ENCODE results near the gene ETV5. TPM values are rescaled to one million over a fixed set of nuclear protein-coding genes. Genes with fewer than 3 reads are reported as not detected.

ETV5 gene
- total RNA-seq, 4 donors from 2014 or later: 2.0 to 39.8 (median 13.8) TPM

DNA sequence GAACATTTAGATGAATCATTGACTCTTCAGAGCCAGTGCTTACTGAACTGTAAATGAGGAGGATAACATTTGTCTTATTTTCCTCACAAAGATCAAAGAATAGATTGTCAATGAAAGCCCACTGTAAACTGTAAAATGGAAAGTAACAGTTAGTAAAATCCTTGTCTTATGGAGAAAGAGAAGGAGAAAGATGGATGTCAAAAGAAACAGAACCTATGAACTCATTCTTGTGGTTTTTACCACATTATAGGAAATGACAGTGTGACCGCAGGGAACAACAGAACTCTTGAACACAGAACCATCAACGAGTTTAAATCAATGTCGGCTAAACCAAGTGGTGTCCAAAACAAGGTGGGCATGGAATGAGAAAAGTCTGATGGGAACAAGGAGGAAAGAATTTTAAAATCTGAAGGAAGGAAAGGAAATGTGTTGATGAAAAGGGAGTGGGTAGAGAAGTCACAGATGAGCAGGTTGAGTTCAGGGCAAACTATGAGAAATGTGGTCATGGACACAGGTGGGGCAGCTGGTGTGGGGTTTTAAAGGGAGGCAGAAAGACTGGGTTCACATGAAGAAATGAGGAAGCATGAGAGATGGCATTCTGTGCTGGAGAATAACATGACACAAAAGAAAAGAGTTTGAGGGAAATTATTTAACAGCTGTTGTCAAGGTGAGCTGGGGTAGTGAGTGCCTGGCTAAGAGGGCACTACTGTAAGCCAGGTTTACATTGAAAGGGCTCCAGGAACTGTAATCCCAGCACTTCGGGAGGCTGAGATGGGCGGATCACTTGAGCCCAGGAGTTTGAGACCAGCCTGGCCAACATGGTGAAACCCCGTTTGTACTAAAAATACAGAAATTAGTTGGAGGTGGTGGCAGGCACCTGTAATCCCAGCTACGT is 42.4 kb upstream of the ETV5 start:
- Histone ChIP-seq H3K27me3 (no peaks in the 10 kb centered on the region), H3K36me3 (no peaks in the 10 kb centered on the region), H3K4me3 (no peak overlapping the region), H3K4me1 (no peaks in the 10 kb centered on the region), H3K27ac (no peak overlapping the region), H3K9me3 (no peaks in the 10 kb centered on the region)
- intact Hi-C loops (cut with DNase I; ENCODE audit: low total_unique reads): no loop called here
- TF ChIP-seq POLR2A (IDR thresholded peaks at IDR 0.05): no peak
- TF ChIP-seq, protein P1, sequence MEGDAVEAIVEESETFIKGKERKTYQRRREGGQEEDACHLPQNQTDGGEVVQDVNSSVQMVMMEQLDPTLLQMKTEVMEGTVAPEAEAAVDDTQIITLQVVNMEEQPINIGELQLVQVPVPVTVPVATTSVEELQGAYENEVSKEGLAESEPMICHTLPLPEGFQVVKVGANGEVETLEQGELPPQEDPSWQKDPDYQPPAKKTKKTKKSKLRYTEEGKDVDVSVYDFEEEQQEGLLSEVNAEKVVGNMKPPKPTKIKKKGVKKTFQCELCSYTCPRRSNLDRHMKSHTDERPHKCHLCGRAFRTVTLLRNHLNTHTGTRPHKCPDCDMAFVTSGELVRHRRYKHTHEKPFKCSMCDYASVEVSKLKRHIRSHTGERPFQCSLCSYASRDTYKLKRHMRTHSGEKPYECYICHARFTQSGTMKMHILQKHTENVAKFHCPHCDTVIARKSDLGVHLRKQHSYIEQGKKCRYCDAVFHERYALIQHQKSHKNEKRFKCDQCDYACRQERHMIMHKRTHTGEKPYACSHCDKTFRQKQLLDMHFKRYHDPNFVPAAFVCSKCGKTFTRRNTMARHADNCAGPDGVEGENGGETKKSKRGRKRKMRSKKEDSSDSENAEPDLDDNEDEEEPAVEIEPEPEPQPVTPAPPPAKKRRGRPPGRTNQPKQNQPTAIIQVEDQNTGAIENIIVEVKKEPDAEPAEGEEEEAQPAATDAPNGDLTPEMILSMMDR (IDR thresholded peaks at IDR 0.05): no peak
- no peak for DNase-seq

- TF ChIP-seq, protein P1 (IDR thresholded peaks at IDR 0.05): no peak
- TF ChIP-seq POLR2A (IDR thresholded peaks at IDR 0.05): no peak
- DNase-seq: no peak
- no peaks in the 10 kb centered on the region for H3K36me3 ChIP-seq
- H3K4me3 ChIP-seq: no peak overlapping the region
- H3K9me3 ChIP-seq: no peaks in the 10 kb centered on the region
- intact Hi-C loops (cut with DNase I; ENCODE audit: low total_unique reads): no loop called here
- H3K27ac ChIP-seq: no peak overlapping the region
- H3K27me3 ChIP-seq: no peaks in the 10 kb centered on the region
- H3K4me1 ChIP-seq: no peaks in the 10 kb centered on the region
Observed at GRCh38 chr3:186150041-186150830, 41.3 kb upstream of the ETV5 start.

DNA sequence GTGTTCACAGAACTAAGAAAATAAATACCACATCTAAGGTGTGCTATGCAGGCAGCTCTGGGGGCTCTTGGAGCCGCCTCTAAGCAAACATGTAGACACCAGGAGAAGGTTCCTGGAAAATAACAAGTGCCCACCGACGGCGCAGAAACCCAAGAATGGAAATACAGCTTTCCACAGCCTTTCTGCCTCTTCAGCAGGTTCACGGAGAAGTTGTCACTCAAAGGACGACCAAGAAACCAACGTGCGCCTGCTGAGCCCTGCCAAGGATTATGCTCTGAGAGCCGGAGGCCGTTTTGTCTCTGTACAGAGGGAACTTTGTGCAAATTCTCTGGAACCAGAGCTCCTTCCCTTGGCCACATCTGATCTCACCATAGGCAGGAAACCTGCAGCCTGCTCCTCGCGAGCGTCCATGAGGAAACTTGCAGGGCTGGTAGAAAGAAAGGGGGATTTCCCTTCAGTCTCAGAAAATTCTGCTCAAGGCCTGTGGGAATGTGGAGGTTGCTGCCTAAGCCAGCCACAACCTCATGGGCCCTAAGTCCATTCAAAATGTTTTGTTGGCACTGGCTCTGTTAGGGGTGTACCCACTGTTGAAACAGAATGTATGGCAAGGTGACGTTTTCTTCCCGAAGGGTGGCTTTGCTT is 40.6 kb upstream of the ETV5 start:
- H3K4me1 ChIP-seq: no peaks in the 10 kb centered on the region
- H3K27me3 ChIP-seq: no peaks in the 10 kb centered on the region
- H3K4me3 ChIP-seq: no peak overlapping the region
- no peaks in the 10 kb centered on the region for H3K9me3 ChIP-seq
- H3K36me3 ChIP-seq: no peaks in the 10 kb centered on the region
- TF ChIP-seq, protein P1 (IDR thresholded peaks at IDR 0.05): no peak
- H3K27ac ChIP-seq: no peak overlapping the region
- no peak for DNase-seq
- intact Hi-C loops (cut with DNase I; ENCODE audit: low total_unique reads): no loop called here

DNA sequence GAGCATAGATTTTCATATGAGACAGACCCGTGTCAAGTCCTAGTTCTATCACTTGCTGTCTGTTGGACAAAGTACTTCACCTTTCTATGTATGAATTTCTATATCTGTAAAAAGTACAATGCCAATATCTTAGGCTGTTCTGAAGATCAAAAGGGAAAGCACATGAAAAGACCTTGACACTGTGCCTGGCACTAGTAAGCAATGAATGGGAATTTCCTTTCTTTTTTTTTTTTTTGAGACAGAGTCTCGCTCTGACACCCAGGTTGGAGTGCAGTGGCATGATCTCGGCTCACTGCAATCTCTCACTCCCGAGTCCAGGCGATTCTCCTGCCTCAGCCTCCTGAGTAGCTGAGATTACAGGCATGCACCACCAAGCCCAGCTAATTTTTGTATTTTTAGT is 35.4 kb upstream of the ETV5 start:
- intact Hi-C loops (cut with DNase I; ENCODE audit: low total_unique reads): no loop called here
- H3K36me3 ChIP-seq: no peaks in the 10 kb centered on the region
- no peak for DNase-seq
- H3K4me3 ChIP-seq: no peak overlapping the region
- H3K27me3 ChIP-seq: no peaks in the 10 kb centered on the region
- no peaks in the 10 kb centered on the region for H3K9me3 ChIP-seq
- H3K27ac ChIP-seq: no peak overlapping the region
- no peaks in the 10 kb centered on the region for H3K4me1 ChIP-seq
- TF ChIP-seq, protein P1 (IDR thresholded peaks at IDR 0.05): no peak
- TF ChIP-seq POLR2A (IDR thresholded peaks at IDR 0.05): no peak

Measured in uterus (tissue), 4 donors.